Fibroblast of mammary gland (primary cell): Measurements from ENCODE around the gene RPTOR.

Experiments
- DNase-seq: peaks from one replicate; pipeline ENCODE4 v3.0.0-alpha.2; 2010; ENCODE audit warnings: low read depth
- H3K4me3 ChIP-seq: 2 replicates; pipeline ENCODE4 v1.5.1; 2011; ENCODE audit warnings: low read depth, mild to moderate bottlenecking, low read length, moderate library complexity; ENCODE audit not compliant: control insufficient read depth
- TF ChIP-seq, protein P1 (sequence below): conservative IDR thresholded peaks from 2 replicates; pipeline ENCODE4 v1.5.1; 2011; ENCODE audit warnings: low read depth, low read length, inconsistent platforms; ENCODE audit not compliant: control insufficient read depth, insufficient read depth

Gene RPTOR

DNA sequence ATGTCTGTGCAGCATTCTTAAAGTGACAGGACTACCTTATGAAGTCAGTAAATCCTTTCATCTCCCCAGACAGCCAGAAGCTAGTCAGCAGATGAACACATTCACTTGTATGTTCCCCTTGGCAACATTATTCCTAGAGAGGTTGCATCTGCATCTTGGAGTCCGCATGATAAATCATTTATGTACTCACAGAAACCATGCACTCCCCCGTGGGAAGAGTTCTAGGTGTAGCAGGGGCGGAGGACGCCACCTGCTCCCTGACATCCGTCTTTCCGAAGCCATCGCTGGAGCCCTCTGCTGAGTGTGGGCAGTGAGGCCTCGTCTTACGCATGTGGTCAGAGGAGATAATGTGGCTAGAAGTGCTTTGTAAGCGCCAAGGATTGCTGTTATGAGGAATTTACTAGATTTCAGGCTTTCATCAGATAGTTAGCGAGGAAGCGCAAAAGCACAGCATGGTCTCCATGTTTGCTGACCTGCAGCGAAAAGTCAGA, 144.5 kb downstream of the RPTOR start:
- no peak for DNase-seq
- TF ChIP-seq, protein P1, sequence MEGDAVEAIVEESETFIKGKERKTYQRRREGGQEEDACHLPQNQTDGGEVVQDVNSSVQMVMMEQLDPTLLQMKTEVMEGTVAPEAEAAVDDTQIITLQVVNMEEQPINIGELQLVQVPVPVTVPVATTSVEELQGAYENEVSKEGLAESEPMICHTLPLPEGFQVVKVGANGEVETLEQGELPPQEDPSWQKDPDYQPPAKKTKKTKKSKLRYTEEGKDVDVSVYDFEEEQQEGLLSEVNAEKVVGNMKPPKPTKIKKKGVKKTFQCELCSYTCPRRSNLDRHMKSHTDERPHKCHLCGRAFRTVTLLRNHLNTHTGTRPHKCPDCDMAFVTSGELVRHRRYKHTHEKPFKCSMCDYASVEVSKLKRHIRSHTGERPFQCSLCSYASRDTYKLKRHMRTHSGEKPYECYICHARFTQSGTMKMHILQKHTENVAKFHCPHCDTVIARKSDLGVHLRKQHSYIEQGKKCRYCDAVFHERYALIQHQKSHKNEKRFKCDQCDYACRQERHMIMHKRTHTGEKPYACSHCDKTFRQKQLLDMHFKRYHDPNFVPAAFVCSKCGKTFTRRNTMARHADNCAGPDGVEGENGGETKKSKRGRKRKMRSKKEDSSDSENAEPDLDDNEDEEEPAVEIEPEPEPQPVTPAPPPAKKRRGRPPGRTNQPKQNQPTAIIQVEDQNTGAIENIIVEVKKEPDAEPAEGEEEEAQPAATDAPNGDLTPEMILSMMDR = no peak
- no peak overlapping the region for H3K4me3 ChIP-seq

DNA sequence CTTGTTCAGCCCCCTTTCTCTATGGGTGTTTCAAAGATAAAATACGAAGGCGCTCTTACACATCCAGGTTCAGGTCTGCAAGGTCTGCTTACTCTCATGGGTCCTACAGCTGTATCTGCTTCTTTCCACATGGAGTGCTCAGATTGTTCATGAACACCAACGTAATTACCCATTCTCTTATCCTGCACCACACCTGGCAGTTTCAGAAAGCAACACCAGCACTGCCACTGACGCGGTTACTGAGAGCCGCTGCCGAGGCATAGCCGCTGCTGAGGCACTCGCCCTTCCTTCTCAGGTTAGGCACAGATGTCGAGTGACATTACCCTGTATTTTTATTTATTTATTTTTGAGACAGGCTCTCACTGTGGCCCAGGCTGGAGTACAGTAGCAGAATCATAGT, 147.1 kb downstream of the RPTOR start:
- H3K4me3 ChIP-seq = no peak overlapping the region
- TF ChIP-seq, protein P1 = no peak
- no peak for DNase-seq

DNA sequence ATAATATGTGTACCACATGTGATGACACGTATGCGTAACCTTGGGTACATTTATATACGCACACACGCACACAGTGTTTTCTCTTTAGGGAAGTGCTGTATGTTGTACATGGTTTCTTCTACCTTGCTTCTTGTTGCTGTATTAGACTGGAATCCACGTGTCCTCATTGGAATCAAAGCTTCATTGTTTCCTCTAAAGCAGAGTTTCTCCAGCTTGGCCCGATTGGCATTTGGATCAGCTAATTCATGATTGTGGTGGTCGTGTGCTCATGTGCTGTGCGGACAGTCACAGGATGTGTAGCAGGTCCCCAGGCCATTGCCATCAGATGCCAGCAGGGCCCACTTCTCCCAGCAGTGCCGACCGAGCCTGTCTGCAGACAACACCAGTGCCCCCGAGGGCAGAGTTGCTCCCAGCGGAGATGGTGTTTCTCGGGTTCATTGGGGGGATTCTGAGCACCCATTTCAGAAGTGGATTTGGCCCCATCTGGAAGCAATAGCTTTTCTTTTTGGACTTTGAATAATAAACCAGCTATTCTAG, 148.4 kb downstream of the RPTOR start:
- no peak overlapping the region for H3K4me3 ChIP-seq
- TF ChIP-seq, protein P1 = no peak
- DNase-seq = no peak

DNA sequence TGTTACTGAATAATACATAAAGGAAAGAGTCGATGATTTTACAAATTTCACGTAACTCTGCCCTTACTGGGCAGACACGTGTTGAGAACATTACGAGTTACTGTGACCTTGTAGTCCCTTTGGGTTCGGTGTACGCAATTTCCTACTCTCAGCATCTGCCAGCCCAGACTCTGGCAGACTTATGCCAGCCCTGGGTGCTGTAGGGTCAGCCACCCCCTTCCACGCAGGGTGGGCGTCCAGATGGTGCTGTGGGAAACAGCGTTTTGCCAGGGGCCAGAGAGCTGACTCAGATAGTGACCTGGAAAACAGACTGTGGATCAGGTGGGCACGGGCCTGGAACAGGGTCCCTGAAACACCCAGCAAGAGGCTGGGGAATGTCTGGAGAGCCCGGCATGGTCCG, 148.9 kb downstream of the RPTOR start:
- no peak for DNase-seq
- TF ChIP-seq, protein P1 = no peak

DNA sequence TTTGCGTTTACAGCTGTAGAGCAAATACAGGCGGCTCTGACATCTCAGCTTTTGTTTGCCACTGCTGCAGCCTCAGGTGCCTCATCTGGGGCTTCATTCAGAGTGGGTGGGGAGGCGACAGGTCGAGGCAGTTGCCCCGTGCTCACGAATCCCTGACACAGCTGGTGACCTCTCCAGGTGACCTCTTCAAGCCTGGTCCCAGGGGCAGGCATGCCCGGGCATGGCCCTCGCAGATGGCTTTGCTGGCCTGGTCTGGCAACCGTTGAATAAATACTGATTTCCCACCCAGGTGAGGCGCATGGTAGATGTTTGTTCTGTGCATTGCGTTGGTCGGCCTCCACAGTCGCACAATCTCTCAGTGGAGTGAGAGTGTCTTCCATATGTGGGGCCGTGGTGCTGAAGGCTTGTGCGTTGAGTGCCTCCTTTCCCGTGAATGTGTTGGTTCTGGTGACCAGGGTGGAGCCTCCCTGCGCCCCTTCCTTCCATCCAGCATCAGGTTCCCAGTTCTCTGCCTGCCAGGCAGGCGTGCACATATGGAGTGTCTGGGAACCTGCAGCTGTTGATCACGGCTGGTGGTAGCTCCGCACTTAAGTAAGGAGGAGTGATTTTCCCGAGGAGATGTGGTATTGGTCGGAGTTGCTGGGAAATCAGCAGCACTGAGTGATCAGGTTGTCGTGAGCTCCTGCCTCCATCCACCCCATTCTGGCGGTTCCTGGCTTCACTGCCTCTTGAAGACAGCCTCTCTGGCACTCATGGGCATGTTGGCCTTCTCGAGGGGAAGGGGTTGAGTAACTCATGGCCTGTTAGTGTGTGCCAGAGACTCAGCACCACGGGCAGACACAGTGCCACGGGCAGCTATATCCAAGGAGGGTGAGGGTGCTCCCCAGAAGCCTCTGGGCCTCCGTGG, 149.7 kb downstream of the RPTOR start:
- no peak for DNase-seq
- no peak overlapping the region for H3K4me3 ChIP-seq
- TF ChIP-seq, protein P1 = no peak

More for the DNA sequence above, 148.9 kb downstream of the RPTOR start:
- no peak overlapping the region for H3K4me3 ChIP-seq

DNA sequence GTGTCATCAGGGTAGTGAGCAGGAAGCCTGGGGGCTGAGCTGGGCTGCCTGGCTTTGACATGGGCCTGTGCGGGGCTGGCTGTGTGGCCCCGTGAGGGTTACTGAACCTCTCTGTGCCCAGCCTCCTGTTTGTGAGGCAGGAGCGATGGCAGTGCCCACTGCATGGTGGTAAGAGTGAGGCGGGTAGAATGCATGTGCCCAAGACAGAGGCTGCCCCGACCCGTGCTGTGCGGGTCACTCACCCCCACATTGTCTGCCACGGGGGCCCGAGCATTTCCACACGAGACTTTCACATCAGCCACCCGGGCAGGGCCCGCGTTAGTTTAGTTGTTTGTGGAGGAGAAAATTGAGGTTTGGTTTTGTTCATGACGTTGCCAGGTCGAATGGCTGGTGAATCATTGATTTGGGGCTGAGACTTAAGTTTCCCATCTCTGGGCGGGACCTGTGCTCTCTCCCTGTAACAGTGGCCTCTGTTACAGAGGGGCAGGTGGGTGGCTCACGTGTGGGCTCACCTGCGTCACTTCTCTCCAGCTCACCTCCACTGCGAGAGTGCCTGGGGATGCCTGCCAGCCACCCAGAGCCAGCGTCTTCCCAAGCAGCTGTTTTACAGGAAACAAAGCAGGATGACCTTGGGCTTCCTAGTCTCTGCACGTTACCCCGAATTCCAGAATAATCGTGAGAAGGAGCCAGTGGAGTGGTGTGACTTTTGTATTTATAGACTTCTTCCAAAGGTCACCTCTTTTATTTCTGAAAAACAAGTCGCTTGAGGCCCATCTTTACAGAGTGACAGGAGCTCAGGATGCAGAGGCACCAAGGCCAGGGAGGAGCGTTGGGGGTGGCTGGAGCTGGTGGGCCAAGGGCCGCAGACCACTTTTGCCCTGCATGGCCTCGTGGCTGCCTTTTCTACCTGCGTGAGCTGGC, 150.6 kb downstream of the RPTOR start:
- no peak for DNase-seq
- TF ChIP-seq, protein P1 = no peak
- H3K4me3 ChIP-seq = no peak overlapping the region
